ENCODE measurements around the gene GPX7. TPM values are rescaled to one million over a fixed set of nuclear protein-coding genes. Genes with fewer than 3 reads are reported as not detected.

The GPX7 gene
- total RNA-seq = 10 to 100 TPM; 17.8 to 24.7 (median 20.3) TPM

GRCh38 chr1:52601991-52602855, at the start of gene GPX7:
TSS of gene GPX7 (plus strand) at chr1:52602371. CDS start at chr1:52602410, 39 bp downstream.
- TF ChIP-seq POLR2A (IDR thresholded peaks at IDR 0.05) (no peak), POLR2AphosphoS5 (IDR thresholded peaks at IDR 0.05) (no peak), CTCF (IDR thresholded peaks at IDR 0.05) (no peak)
- Histone ChIP-seq H3K27ac (peak within 1 kb of the TSS; percentile 85 to 86), H3K4me1 (peaks cover 0 to 5% of the 10 kb centered on the region in 2 donors), H3K36me3 (no peaks in the 10 kb centered on the region), H3K9me3 (no peaks in the 10 kb centered on the region), H3K4me3 (peak within 1 kb of the TSS; percentile 48 to 80 (median 67)), H3K27me3 (no peaks in the 10 kb centered on the region)
- intact Hi-C loops (cut with DNase I; ENCODE audit: low total_unique reads) = no loop called here
- no peak for DNase-seq (ENCODE audit: low spot score in 2 of 2)

GRCh38 chr1:52552505-52553361, 49.4 kb upstream of the GPX7 start, which contains the start of gene TUT4:
TSS of gene TUT4 (minus strand) at chr1:52553092. CDS start at chr1:52526280, 26,812 bp downstream.
- no peaks in the 10 kb centered on the region for H3K9me3 ChIP-seq
- TF ChIP-seq POLR2AphosphoS5 (IDR thresholded peaks at IDR 0.05) = peak; percentile 23 to 63 (median 42)
- no peak for TF ChIP-seq CTCF (IDR thresholded peaks at IDR 0.05)
- peak; percentile 71 to 72 for DNase-seq (ENCODE audit: low spot score in 2 of 2)
- no peaks in the 10 kb centered on the region for H3K27me3 ChIP-seq
- intact Hi-C loops (cut with DNase I; ENCODE audit: low total_unique reads) = no loop called here
- H3K4me1 ChIP-seq = no peaks in the 10 kb centered on the region
- no peaks in the 10 kb centered on the region for H3K36me3 ChIP-seq
- peak within 1 kb of the TSS; percentile 94 to 96 for H3K27ac ChIP-seq
- peak within 1 kb of the TSS; percentile 82 to 100 (median 98) for H3K4me3 ChIP-seq

GRCh38 chr1:52553362-52554266, 48.6 kb upstream of the GPX7 start:
- intact Hi-C loops (cut with DNase I; ENCODE audit: low total_unique reads) = no loop called here
- no peaks in the 10 kb centered on the region for H3K36me3 ChIP-seq
- peak overlapping the region; percentile 82 to 100 (median 98) for H3K4me3 ChIP-seq
- DNase-seq (ENCODE audit: low spot score in 2 of 2) = peak; percentile 80 to 83
- no peaks in the 10 kb centered on the region for H3K27me3 ChIP-seq
- no peaks in the 10 kb centered on the region for H3K9me3 ChIP-seq
- TF ChIP-seq POLR2A (IDR thresholded peaks at IDR 0.05) (no peak), POLR2AphosphoS5 (IDR thresholded peaks at IDR 0.05) (peak in 2 of 3 donors; percentile 17 to 46), CTCF (IDR thresholded peaks at IDR 0.05) (no peak)
- peak overlapping the region; percentile 94 to 96 for H3K27ac ChIP-seq
- no peaks in the 10 kb centered on the region for H3K4me1 ChIP-seq

- H3K4me3 ChIP-seq = peak overlapping the region in 2 of 3 donors; percentile 82 to 100
- H3K9me3 ChIP-seq = no peaks in the 10 kb centered on the region
- H3K36me3 ChIP-seq = no peaks in the 10 kb centered on the region
- H3K27ac ChIP-seq = peak overlapping the region; percentile 94 to 96
- no peaks in the 10 kb centered on the region for H3K4me1 ChIP-seq
- no peaks in the 10 kb centered on the region for H3K27me3 ChIP-seq
- no peak for TF ChIP-seq POLR2A (IDR thresholded peaks at IDR 0.05)
- no peak for TF ChIP-seq POLR2AphosphoS5 (IDR thresholded peaks at IDR 0.05)
- TF ChIP-seq CTCF (IDR thresholded peaks at IDR 0.05) = no peak
- no peak for DNase-seq (ENCODE audit: low spot score in 2 of 2)
- intact Hi-C loops (cut with DNase I; ENCODE audit: low total_unique reads) = no loop called here
Measured at GRCh38 chr1:52554267-52554640, 47.9 kb upstream of the GPX7 start.

All from breast epithelium (tissue), 4 donors.